ENCODE results near the gene USH2A.

The USH2A gene

GRCh38 chr1:215987092-215987875 is 436.0 kb downstream of the USH2A start:
- no peak overlapping the region for H3K4me3 ChIP-seq (ENCODE audit: low read depth, low read length)
- in situ Hi-C loops (cut with HindIII; ENCODE audit: low sequenced_read_pairs) = no loop called here
- TF ChIP-seq, protein P1, sequence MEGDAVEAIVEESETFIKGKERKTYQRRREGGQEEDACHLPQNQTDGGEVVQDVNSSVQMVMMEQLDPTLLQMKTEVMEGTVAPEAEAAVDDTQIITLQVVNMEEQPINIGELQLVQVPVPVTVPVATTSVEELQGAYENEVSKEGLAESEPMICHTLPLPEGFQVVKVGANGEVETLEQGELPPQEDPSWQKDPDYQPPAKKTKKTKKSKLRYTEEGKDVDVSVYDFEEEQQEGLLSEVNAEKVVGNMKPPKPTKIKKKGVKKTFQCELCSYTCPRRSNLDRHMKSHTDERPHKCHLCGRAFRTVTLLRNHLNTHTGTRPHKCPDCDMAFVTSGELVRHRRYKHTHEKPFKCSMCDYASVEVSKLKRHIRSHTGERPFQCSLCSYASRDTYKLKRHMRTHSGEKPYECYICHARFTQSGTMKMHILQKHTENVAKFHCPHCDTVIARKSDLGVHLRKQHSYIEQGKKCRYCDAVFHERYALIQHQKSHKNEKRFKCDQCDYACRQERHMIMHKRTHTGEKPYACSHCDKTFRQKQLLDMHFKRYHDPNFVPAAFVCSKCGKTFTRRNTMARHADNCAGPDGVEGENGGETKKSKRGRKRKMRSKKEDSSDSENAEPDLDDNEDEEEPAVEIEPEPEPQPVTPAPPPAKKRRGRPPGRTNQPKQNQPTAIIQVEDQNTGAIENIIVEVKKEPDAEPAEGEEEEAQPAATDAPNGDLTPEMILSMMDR (IDR thresholded peaks at IDR 0.05; ENCODE audit: low read depth, low read length, missing control alignments) = no peak
- DNase-seq (ENCODE audit: low read depth) = no peak

GRCh38 chr1:215986401-215986800 is 436.8 kb downstream of the USH2A start:
- in situ Hi-C loops (cut with HindIII; ENCODE audit: low sequenced_read_pairs) = no loop called here

DNA sequence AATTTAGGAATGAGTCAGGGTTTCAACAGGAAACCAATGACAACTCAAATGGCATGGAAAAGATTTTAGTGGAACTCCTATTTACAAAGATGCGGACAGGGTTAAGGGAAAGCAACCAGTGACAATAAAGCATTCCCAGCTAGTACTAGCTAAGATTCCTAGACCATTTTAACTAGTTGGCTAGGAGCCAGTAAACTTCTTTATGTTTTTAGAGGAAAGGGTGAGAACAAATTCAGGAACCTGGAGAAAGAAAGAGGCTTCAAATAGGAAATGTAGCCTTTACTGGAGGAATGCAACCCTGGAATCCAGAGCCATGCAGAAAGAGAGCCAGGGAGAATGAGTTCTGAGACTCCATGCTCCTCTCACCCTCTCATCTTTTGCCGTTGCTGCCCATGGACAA is 439.6 kb downstream of the USH2A start:
- no peak overlapping the region for H3K4me3 ChIP-seq (ENCODE audit: low read depth, low read length)
- TF ChIP-seq, protein P1 (IDR thresholded peaks at IDR 0.05; ENCODE audit: low read depth, low read length, missing control alignments) = no peak
- DNase-seq (ENCODE audit: low read depth) = no peak
- in situ Hi-C loops (cut with HindIII; ENCODE audit: low sequenced_read_pairs) = no loop called here

More at GRCh38 chr1:215986401-215986800, 436.8 kb downstream of the USH2A start:
- H3K4me3 ChIP-seq (ENCODE audit: low read depth, low read length) = no peak overlapping the region
- TF ChIP-seq, protein P1 (IDR thresholded peaks at IDR 0.05; ENCODE audit: low read depth, low read length, missing control alignments) = no peak
- DNase-seq (ENCODE audit: low read depth) = no peak

GRCh38 chr1:215971793-215972441 is 451.3 kb downstream of the USH2A start:
- H3K4me3 ChIP-seq (ENCODE audit: low read depth, low read length) = no peak overlapping the region
- TF ChIP-seq, protein P1 (IDR thresholded peaks at IDR 0.05; ENCODE audit: low read depth, low read length, missing control alignments) = no peak
- DNase-seq (ENCODE audit: low read depth) = no peak
- in situ Hi-C loops (cut with HindIII; ENCODE audit: low sequenced_read_pairs) = no loop called here

GRCh38 chr1:215970406-215970805 is 452.8 kb downstream of the USH2A start:
- no peak for DNase-seq (ENCODE audit: low read depth)
- in situ Hi-C loops (cut with HindIII; ENCODE audit: low sequenced_read_pairs) = no loop called here
- TF ChIP-seq, protein P1 (IDR thresholded peaks at IDR 0.05; ENCODE audit: low read depth, low read length, missing control alignments) = no peak

GRCh38 chr1:215963621-215964020 is 459.6 kb downstream of the USH2A start:
- in situ Hi-C loops (cut with HindIII; ENCODE audit: low sequenced_read_pairs) = no loop called here
- DNase-seq (ENCODE audit: low read depth) = no peak
- TF ChIP-seq, protein P1 (IDR thresholded peaks at IDR 0.05; ENCODE audit: low read depth, low read length, missing control alignments) = no peak
- no peak overlapping the region for H3K4me3 ChIP-seq (ENCODE audit: low read depth, low read length)

More at GRCh38 chr1:215970406-215970805, 452.8 kb downstream of the USH2A start:
- no peak overlapping the region for H3K4me3 ChIP-seq (ENCODE audit: low read depth, low read length)
